ENCODE data around the gene M6PR. TPM values are rescaled to one million over a fixed set of nuclear protein-coding genes. Genes with fewer than 3 reads are reported as not detected.

The M6PR gene
- total and polyA plus RNA-seq, 2 of the 13 experiments (the other 11 are each of a cell fraction or from before 2014, with no cell fraction given): 98.2 to 127 TPM

DNA sequence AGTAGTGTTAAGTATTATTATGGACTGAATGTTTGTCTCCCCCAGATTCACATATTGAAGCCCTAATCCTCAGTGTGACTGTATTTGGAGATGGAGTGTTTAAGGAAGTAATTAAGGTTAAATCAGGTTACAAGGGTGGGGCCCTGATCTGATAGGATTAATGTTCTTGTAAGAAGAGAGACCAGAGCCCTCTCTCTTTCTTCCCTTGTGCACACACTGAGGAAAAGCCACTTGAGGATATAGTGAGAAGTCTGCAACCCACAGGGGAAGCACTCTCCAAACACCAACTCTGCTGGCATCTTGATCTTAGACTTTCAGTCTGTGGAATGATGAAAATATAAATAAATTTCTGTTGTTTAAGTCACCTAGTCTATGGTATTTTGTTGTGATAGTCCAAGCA is 37.7 kb upstream of the M6PR start:
- TF ChIP-seq ZNF7 (CRISPR knock-in tag; IDR thresholded peaks at IDR 0.05) (no peak), PHF8 (CRISPR knock-in tag; IDR thresholded peaks at IDR 0.05) (no peak), ZNF343 (CRISPR knock-in tag; IDR thresholded peaks at IDR 0.05) (no peak)
- TF ChIP-seq, protein P1, sequence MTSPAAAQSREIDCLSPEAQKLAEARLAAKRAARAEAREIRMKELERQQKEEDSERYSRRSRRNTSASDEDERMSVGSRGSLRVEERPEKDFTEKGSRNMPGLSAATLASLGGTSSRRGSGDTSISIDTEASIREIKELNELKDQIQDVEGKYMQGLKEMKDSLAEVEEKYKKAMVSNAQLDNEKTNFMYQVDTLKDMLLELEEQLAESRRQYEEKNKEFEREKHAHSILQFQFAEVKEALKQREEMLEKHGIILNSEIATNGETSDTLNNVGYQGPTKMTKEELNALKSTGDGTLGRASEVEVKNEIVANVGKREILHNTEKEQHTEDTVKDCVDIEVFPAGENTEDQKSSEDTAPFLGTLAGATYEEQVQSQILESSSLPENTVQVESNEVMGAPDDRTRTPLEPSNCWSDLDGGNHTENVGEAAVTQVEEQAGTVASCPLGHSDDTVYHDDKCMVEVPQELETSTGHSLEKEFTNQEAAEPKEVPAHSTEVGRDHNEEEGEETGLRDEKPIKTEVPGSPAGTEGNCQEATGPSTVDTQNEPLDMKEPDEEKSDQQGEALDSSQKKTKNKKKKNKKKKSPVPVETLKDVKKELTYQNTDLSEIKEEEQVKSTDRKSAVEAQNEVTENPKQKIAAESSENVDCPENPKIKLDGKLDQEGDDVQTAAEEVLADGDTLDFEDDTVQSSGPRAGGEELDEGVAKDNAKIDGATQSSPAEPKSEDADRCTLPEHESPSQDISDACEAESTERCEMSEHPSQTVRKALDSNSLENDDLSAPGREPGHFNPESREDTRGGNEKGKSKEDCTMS (CRISPR knock-in tag; conservative IDR thresholded peaks at IDR 0.05): no peak
- TF ChIP-seq, protein P2, sequence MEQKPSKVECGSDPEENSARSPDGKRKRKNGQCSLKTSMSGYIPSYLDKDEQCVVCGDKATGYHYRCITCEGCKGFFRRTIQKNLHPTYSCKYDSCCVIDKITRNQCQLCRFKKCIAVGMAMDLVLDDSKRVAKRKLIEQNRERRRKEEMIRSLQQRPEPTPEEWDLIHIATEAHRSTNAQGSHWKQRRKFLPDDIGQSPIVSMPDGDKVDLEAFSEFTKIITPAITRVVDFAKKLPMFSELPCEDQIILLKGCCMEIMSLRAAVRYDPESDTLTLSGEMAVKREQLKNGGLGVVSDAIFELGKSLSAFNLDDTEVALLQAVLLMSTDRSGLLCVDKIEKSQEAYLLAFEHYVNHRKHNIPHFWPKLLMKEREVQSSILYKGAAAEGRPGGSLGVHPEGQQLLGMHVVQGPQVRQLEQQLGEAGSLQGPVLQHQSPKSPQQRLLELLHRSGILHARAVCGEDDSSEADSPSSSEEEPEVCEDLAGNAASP (CRISPR knock-in tag; IDR thresholded peaks at IDR 0.05; ENCODE audit: borderline replicate concordance): no peak
- TF ChIP-seq, protein P3, sequence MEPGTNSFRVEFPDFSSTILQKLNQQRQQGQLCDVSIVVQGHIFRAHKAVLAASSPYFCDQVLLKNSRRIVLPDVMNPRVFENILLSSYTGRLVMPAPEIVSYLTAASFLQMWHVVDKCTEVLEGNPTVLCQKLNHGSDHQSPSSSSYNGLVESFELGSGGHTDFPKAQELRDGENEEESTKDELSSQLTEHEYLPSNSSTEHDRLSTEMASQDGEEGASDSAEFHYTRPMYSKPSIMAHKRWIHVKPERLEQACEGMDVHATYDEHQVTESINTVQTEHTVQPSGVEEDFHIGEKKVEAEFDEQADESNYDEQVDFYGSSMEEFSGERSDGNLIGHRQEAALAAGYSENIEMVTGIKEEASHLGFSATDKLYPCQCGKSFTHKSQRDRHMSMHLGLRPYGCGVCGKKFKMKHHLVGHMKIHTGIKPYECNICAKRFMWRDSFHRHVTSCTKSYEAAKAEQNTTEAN (CRISPR knock-in tag; conservative IDR thresholded peaks at IDR 0.05): no peak
- no peaks in the 10 kb centered on the region for H3K9me3 ChIP-seq (ENCODE audit: low read length)
- CTCF ChIA-PET (ENCODE audit: low intra/inter-chr PET ratio, low total read pairs): no interaction called here
- H3K79me2 ChIP-seq (ENCODE audit: insufficient read depth, low read length): no peaks in the 10 kb centered on the region
- H3K4me2 ChIP-seq (ENCODE audit: low read depth, low read length): no peak overlapping the region
- no peak overlapping the region for H3K27ac ChIP-seq (ENCODE audit: extremely low read length, insufficient read depth, low read length)
- no peaks in the 10 kb centered on the region for H4K20me1 ChIP-seq (ENCODE audit: insufficient read depth, low read length)
- no peak for ATAC-seq
- no peaks in the 10 kb centered on the region; a peak in 1 of 5 replicates for H3K36me3 ChIP-seq (replicated peaks in 1 of 2; ENCODE audit: control insufficient read depth in 1 of 2, insufficient read depth in 2 of 2, low read length in 2 of 2)
- H3K4me1 ChIP-seq (ENCODE audit: insufficient read depth, low read length): peaks cover 6% of the 10 kb centered on the region; the same call in 1 of the 2 replicates
- no peak overlapping the region for H2AFZ ChIP-seq (ENCODE audit: low read length)
- in situ Hi-C loops (cut with HindIII; ENCODE audit: extremely low pct_ligation_motif_present, low pct_unique_long_range_greater_than_20kb) (no loop called here), intact Hi-C loops (cut with micrococcal nuclease; ENCODE audit: unreplicated experiment) (loop anchor here (5.0 kb wide), 1 partner anchor 45 kb away; no protein-coding TSS in a partner anchor)
- H3K9ac ChIP-seq (ENCODE audit: insufficient read depth, low read depth, low read length): no peak overlapping the region
- no peaks in the 10 kb centered on the region for H3K27me3 ChIP-seq (ENCODE audit: control insufficient read depth in 1 of 2, insufficient read depth in 2 of 2, low read length in 2 of 2)
- no peak for DNase-seq (ENCODE audit: low spot score)
- POLR2A ChIA-PET: no interaction called here
- H3K4me3 ChIP-seq (replicated peaks in 1 of 3; ENCODE audit: insufficient read depth in 1 of 3, low read depth in 2 of 3, low read length in 3 of 3): no peak overlapping the region
- no TSS peak for BruUV-seq (replicated peaks)
- no peak for FAIRE-seq

All from HepG2 (cell line).